K562 (cell line): ENCODE data around the gene FAM193A. TPM values are rescaled to one million over a fixed set of nuclear protein-coding genes. Genes with fewer than 3 reads are reported as not detected.

Experiments used
- ATAC-seq: fragments of 200-7000 bp; cut with Tn5 transposase; 3 replicates; pipeline ENCODE4 v1.9.1; 2020; ENCODE audit warnings: moderate library complexity
- BruUV-seq: library from RNA; stranded (reverse); fragments of 400-500 nt; replicated peaks from 2 replicates; lab custom pipeline; 2021; lab: Mats Ljungman, UMichigan
- CTCF ChIA-PET: fragments of 300-600 bp; formaldehyde crosslinking; extraction: SDS; loops from one replicate; lab custom pipeline; 2021; ENCODE audit warnings: low intra/inter-chr PET ratio; lab: Yijun Ruan, JAX
- POLR2A ChIA-PET: fragments of 300-600, 350-650 bp; sonication (Branson Sonifier 250); formaldehyde crosslinking; extraction: SDS; loops from one replicate; lab custom pipeline; 2021; ENCODE audit warnings: antibody characterized with exemption, inconsistent platforms; lab: Yijun Ruan, JAX
- DNase-seq, 4 experiments: peaks; one replicate each; pipeline versions ENCODE4 v3.0.0 to v3.0.0-alpha.2; 2011 to 2018; ENCODE audit warnings: low spot score in 3 of 4, mixed read lengths in 3 of 4; ENCODE audit errors: extremely low read depth in 1 of 4
- FAIRE-seq: peaks from 2 replicates; lab custom pipeline; 2011; peaks lifted over from hg19 to GRCh38; lab: Jason Lieb, UNC
- H2AFZ ChIP-seq: 2 replicates; pipeline ENCODE4 v1.6.0; 2011; ENCODE audit warnings: low read depth, low read length, control low read depth, inconsistent platforms
- H3K27ac ChIP-seq: fragments of 200-600 bp; 3 replicates; pipeline ENCODE4 v1.8.0; 2011; ENCODE audit warnings: low read depth, mild to moderate bottlenecking, control low read depth, inconsistent platforms, low read length, moderate library complexity, mixed read lengths; ENCODE audit errors: extremely low read depth
- H3K27me3 ChIP-seq, 2 experiments: fragments of 300-600 bp in 1 of 2; 2 replicates in 1 of 2; 3 replicates in 1 of 2; pipeline versions ENCODE4 v1.6.0 to v1.8.0; 2011; ENCODE audit warnings: inconsistent platforms in 2 of 2, low read length in 2 of 2, mild to moderate bottlenecking in 1 of 2, mixed read lengths in 1 of 2, moderate library complexity in 1 of 2; ENCODE audit not compliant: control insufficient read depth in 2 of 2, insufficient read depth in 2 of 2
- H3K36me3 ChIP-seq: fragments of 300-600 bp; 3 replicates; pipeline ENCODE4 v1.8.0; 2011; ENCODE audit warnings: mild to moderate bottlenecking, low read length, inconsistent platforms; ENCODE audit not compliant: control insufficient read depth, insufficient read depth
- H3K4me1 ChIP-seq, 2 experiments: fragments of 200-600 bp in 1 of 2; replicated peaks in 1 of 2; 2 replicates in 1 of 2; 3 replicates in 1 of 2; pipeline versions ENCODE4 v1.5.1 to v1.8.0; 2011; ENCODE audit warnings: inconsistent platforms in 2 of 2, low read length in 2 of 2, mild to moderate bottlenecking in 1 of 2, mixed read lengths in 1 of 2, moderate library complexity in 1 of 2; ENCODE audit not compliant: control insufficient read depth in 2 of 2, insufficient read depth in 2 of 2
- H3K4me2 ChIP-seq: 2 replicates; pipeline ENCODE4 v1.6.1; 2011; ENCODE audit warnings: low read length, control low read depth, inconsistent platforms, mixed read lengths; ENCODE audit not compliant: insufficient read depth
- H3K4me3 ChIP-seq: fragments of 200-600 bp; sonication (generic), shearing (Covaris generic); 2 replicates; pipeline ENCODE4 v1.5.1; 2016; ENCODE audit warnings: control low read depth, inconsistent platforms
- H3K79me2 ChIP-seq: fragments of 200-600 bp; 3 replicates; pipeline ENCODE4 v1.8.0; 2011; ENCODE audit warnings: low read length, inconsistent platforms; ENCODE audit not compliant: control insufficient read depth, insufficient read depth
- H3K9ac ChIP-seq, 2 experiments: 2 replicates each; pipeline versions ENCODE4 v1.6.0 to v1.6.1; 2011; ENCODE audit warnings: low read depth in 2 of 2, low read length in 2 of 2, control low read depth in 1 of 2, inconsistent platforms in 1 of 2, mild to moderate bottlenecking in 1 of 2, mixed read lengths in 1 of 2; ENCODE audit not compliant: insufficient read depth in 1 of 2
- H3K9me1 ChIP-seq: one replicate; pipeline ENCODE4 v1.6.0; 2011; ENCODE audit warnings: inconsistent platforms, mild to moderate bottlenecking, low read length, moderate library complexity; ENCODE audit not compliant: control insufficient read depth, insufficient read depth
- H3K9me3 ChIP-seq: replicated peaks from 2 replicates; pipeline ENCODE4 v1.5.1; 2011; ENCODE audit warnings: low read depth, low read length, inconsistent platforms; ENCODE audit not compliant: control insufficient read depth, insufficient read depth
- H4K20me1 ChIP-seq: replicated peaks from 2 replicates; pipeline ENCODE4 v1.6.1; 2011; ENCODE audit warnings: low read length, inconsistent platforms, mixed read lengths; ENCODE audit not compliant: control insufficient read depth, insufficient read depth
- E2F3 ChIP-seq: fragments of 250-450 bp; sonication (Bioruptor Pico); IDR thresholded peaks from 2 replicates; pipeline ENCODE4 v1.4.0; 2020; ENCODE audit warnings: mild to moderate bottlenecking
- HMGXB4 ChIP-seq: sonication (generic); formaldehyde crosslinking; IDR thresholded peaks from 2 replicates; pipeline ENCODE4 v1.8.1; 2023; ENCODE audit warnings: mild to moderate bottlenecking, missing genetic modification reagents
- KDM4B ChIP-seq, 2 experiments: fragments of 450-650 bp in 1 of 2; sonication (generic) in 1 of 2; IDR thresholded peaks; 2 replicates each; pipeline ENCODE4 v1.6.1; 2016 to 2017; ENCODE audit warnings: borderline replicate concordance in 2 of 2, antibody characterized with exemption in 1 of 2, low read depth in 1 of 2, mild to moderate bottlenecking in 1 of 2
- MXD1 ChIP-seq: fragments of 250-450 bp; sonication (Bioruptor Pico); IDR thresholded peaks from 2 replicates; pipeline ENCODE4 v1.8.0; 2021; ENCODE audit warnings: borderline replicate concordance, mild to moderate bottlenecking, moderate library complexity; ENCODE audit not compliant: poor library complexity, severe bottlenecking
- POLR2AphosphoS2 ChIP-seq: IDR thresholded peaks from 2 replicates; pipeline ENCODE4 v1.6.1; 2012; ENCODE audit warnings: low read length, improper control_type of control experiment
- RFX7 ChIP-seq: fragments of 250-450 bp; sonication (Bioruptor Pico); IDR thresholded peaks from 2 replicates; pipeline ENCODE4 v1.5.1; 2021; ENCODE audit warnings: mild to moderate bottlenecking
- SIX5 ChIP-seq, 2 experiments: IDR thresholded peaks; 2 replicates each; pipeline ENCODE4 v1.6.1; 2011; ENCODE audit warnings: low read length in 2 of 2, borderline replicate concordance in 1 of 2, low read depth in 1 of 2, mild to moderate bottlenecking in 1 of 2, moderate library complexity in 1 of 2; ENCODE audit not compliant: insufficient read depth in 1 of 2
- ZFP36 ChIP-seq: fragments of 150-350 bp; IDR thresholded peaks from 2 replicates; pipeline ENCODE4 v1.6.1; 2018; ENCODE audit warnings: low read length, low read depth; ENCODE audit not compliant: partially characterized antibody
- ZNF224 ChIP-seq: sonication (generic); formaldehyde crosslinking; IDR thresholded peaks from 2 replicates; pipeline ENCODE4 v1.8.0; 2022; ENCODE audit warnings: mild to moderate bottlenecking, missing genetic modification reagents
- WGBS: fragments of 100-300 bp; shearing (Covaris generic); methylation state at CpG from one replicate; pipeline ENCODE4 v1.1.6; 2016; ENCODE audit warnings: low coverage, mixed read lengths; ENCODE audit not compliant: insufficient coverage; ENCODE audit errors: missing lambda C conversion rate; 5-methylcytosine and 5-hydroxymethylcytosine counted together
- in situ Hi-C: fragments of 300-500 bp; cut with MboI; formaldehyde crosslinking; loops from 4 replicates; pipeline ENCODE4 v1.15.0; 2018; ENCODE audit warnings: inconsistent platforms, mixed read lengths
- intact Hi-C: fragments of 100-400 bp; cut with micrococcal nuclease; formaldehyde crosslinking; loops from 2 replicates; pipeline ENCODE4 v1.14.2; 2022
- polyA plus RNA-seq, 8 experiments: library from polyadenylated mRNA; depleted of rRNA in 4 of 8; stranded (reverse) in 5 of 8; unstranded in 3 of 8; fragments of >200 nt; fragmentation: Nextera tagmentation in 2 of 8; fragmentation: Illumina TruSeq in 1 of 8; extraction: Ambion mirVana in 2 of 8; extraction: Trizol in 1 of 8; gene quantifications; 2 replicates each; pipeline versions ENCODE4 v1.2.1 to v1.2.3, GENCODE V29; 2011 to 2014; ENCODE audit warnings: inconsistent platforms in 1 of 8, missing spikeins in 1 of 8
- total RNA-seq, 7 experiments: library from RNA; depleted of rRNA in 6 of 7; stranded (reverse); fragments of >200 nt in 6 of 7; fragmentation: Illumina TruSeq in 2 of 7; extraction: Trizol in 2 of 7; gene quantifications; 2 replicates each; pipeline versions ENCODE4 v1.2.1 to v1.2.3, GENCODE V29; 2011 to 2021; ENCODE audit warnings: low replicate concordance in 1 of 7

FAM193A gene
- total and polyA plus RNA-seq, 9 of the 15 experiments (the other 6 are each of a cell fraction or from before 2014, with no cell fraction given), result 0.46 to 24.6 (median 9.6) TPM

GRCh38 chr4:2671267-2671895 lies 134.9 kb downstream of the FAM193A start:
- no peak overlapping the region for H3K9ac ChIP-seq
- no peak overlapping the region for H3K4me3 ChIP-seq
- POLR2A ChIA-PET, result no interaction called here
- BruUV-seq, result no TSS peak
- peaks cover 3% of the 10 kb centered on the region; the same call in 1 of the 2 replicates for H4K20me1 ChIP-seq
- no peaks in the 10 kb centered on the region for H3K27me3 ChIP-seq
- no peak overlapping the region for H3K4me2 ChIP-seq
- CTCF ChIA-PET, result no interaction called here
- 94% methylated on average over 10 of the region's 10 CpGs for WGBS
- ATAC-seq, result no peak
- H2AFZ ChIP-seq, result no peak overlapping the region
- peaks cover 66% of the 10 kb centered on the region for H3K36me3 ChIP-seq
- intact Hi-C loops, result no loop called here
- peaks cover 6% of the 10 kb centered on the region; the same call in 1 of the 3 replicates for H3K79me2 ChIP-seq
- no peak for DNase-seq
- in situ Hi-C loops, result no loop called here
- FAIRE-seq, result no peak
- H3K4me1 ChIP-seq, result no peaks in the 10 kb centered on the region
- H3K9me1 ChIP-seq, result no peaks in the 10 kb centered on the region
- TF ChIP-seq POLR2AphosphoS2, result no peak
- no peak for TF ChIP-seq MXD1
- no peak for TF ChIP-seq HMGXB4
- no peak for TF ChIP-seq E2F3 (CRISPR knock-in tag)
- TF ChIP-seq SIX5 (IDR thresholded peaks at IDR 0.05; ENCODE audit: borderline replicate concordance in 1 of 2, insufficient read depth in 1 of 2, low read depth in 1 of 2, low read length in 2 of 2), result no peak
- no peak for TF ChIP-seq KDM4B (IDR thresholded peaks at IDR 0.05; ENCODE audit: borderline replicate concordance in 2 of 2, low read depth in 1 of 2)
- no peak for TF ChIP-seq RFX7 (CRISPR knock-in tag)
- TF ChIP-seq ZFP36, result no peak
- no peak for TF ChIP-seq ZNF224 (CRISPR knock-in tag)
- H3K27ac ChIP-seq, result no peak overlapping the region
- H3K9me3 ChIP-seq, result no peaks in the 10 kb centered on the region
